Epidermal melanocyte (primary cell): ENCODE results near the gene GNG5.
A peak's percentile ranks its signal among the peaks of the same experiment; 100 is the strongest.
"Not testable (repeated sequence)": the region's sequence is repeated elsewhere in the genome, so short reads cannot be mapped to it uniquely, and the experiment has no call there.

Experiments
- DNase-seq: peaks from one replicate; pipeline ENCODE4 v3.0.0; 2011; ENCODE audit warnings: low spot score; ENCODE audit not compliant: insufficient read length

GNG5 gene

GRCh38 chr1:84489766-84490165 is 16.6 kb downstream of the GNG5 start:
- DNase-seq = no peak

- DNase-seq = no peak
Observed at GRCh38 chr1:84488107-84488506, 18.3 kb downstream of the GNG5 start.

- DNase-seq = no peak
Observed at GRCh38 chr1:84481317-84481716, 25.1 kb downstream of the GNG5 start.

- no peak for DNase-seq
Observed at GRCh38 chr1:84480650-84481049, 25.7 kb downstream of the GNG5 start.

GRCh38 chr1:84479998-84480397 is 26.4 kb downstream of the GNG5 start:
- no peak for DNase-seq

GRCh38 chr1:84478876-84479868 is 27.2 kb downstream of the GNG5 start, which contains the start of gene RPF1:
Gene RPF1, plus strand, starts transcription at chr1:84479266. Its CDS starts 16 bp downstream, at chr1:84479282.
- DNase-seq = peak; percentile 53

- no peak for DNase-seq
Observed at GRCh38 chr1:84476225-84476624, 30.2 kb downstream of the GNG5 start.

- no peak for DNase-seq
Observed at GRCh38 chr1:84467298-84467697, 39.1 kb downstream of the GNG5 start.

- no peak for DNase-seq
Observed at GRCh38 chr1:84462118-84462517, 44.3 kb downstream of the GNG5 start.

- DNase-seq = no peak
Observed at GRCh38 chr1:84452436-84452835, 53.9 kb downstream of the GNG5 start.

GRCh38 chr1:84450910-84451309 is 55.5 kb downstream of the GNG5 start:
- no peak for DNase-seq

- not testable (repeated sequence) for DNase-seq
Observed at GRCh38 chr1:84448704-84449103, 57.7 kb downstream of the GNG5 start.
